KOPT-K1 (cell line): ENCODE measurements around the gene ITSN2.
"Not testable (repeated sequence)": the region's sequence is repeated elsewhere in the genome, so short reads cannot be mapped to it uniquely, and the experiment has no call there.

Experiments used
- H3K27ac ChIP-seq: fragments of 200-600 bp; sonication (generic); 2 replicates; pipeline ENCODE4 v1.5.1; 2016; ENCODE audit warnings: antibody characterized with exemption, mild to moderate bottlenecking, low read depth, low read length; ENCODE audit not compliant: poor library complexity, severe bottlenecking
- H3K36me3 ChIP-seq: fragments of 200-600 bp; sonication (generic); 2 replicates; pipeline ENCODE4 v1.5.1; 2017; ENCODE audit warnings: antibody characterized with exemption, mild to moderate bottlenecking, low read length, moderate library complexity; ENCODE audit not compliant: insufficient read depth
- H3K9me3 ChIP-seq: fragments of 200-600 bp; sonication (generic); 2 replicates; pipeline ENCODE4 v1.5.1; 2017; ENCODE audit warnings: antibody characterized with exemption, low read length, mild to moderate bottlenecking; ENCODE audit not compliant: insufficient read depth, poor library complexity, severe bottlenecking

Gene ITSN2

GRCh38 chr2:24209389-24210105 is 150.8 kb downstream of the ITSN2 start:
- no peaks in the 10 kb centered on the region for H3K9me3 ChIP-seq
- peaks cover 38% of the 10 kb centered on the region for H3K36me3 ChIP-seq
- no peak overlapping the region for H3K27ac ChIP-seq

DNA sequence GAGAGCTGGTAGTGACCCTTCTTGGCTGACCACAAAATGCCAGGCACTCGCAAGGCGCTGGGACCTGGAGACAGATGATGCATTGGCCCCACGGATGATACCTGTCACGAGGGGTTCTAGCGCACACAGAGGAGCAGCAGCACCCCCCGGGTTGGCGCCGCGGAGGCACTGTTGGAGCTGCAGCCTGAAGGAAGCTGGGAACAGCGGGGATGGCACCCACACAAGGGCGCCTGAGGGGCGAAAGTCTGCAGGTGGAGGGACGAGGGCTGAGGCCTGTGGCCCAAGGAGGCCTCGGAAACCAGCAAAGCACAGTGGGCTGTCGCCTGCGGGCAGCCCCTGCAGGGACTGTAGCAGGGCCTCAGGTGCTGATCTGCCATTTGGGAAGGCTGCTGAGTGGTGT is 151.8 kb downstream of the ITSN2 start:
- Histone ChIP-seq H3K27ac (no peak overlapping the region), H3K9me3 (no peaks in the 10 kb centered on the region), H3K36me3 (peaks cover 48% of the 10 kb centered on the region)

DNA sequence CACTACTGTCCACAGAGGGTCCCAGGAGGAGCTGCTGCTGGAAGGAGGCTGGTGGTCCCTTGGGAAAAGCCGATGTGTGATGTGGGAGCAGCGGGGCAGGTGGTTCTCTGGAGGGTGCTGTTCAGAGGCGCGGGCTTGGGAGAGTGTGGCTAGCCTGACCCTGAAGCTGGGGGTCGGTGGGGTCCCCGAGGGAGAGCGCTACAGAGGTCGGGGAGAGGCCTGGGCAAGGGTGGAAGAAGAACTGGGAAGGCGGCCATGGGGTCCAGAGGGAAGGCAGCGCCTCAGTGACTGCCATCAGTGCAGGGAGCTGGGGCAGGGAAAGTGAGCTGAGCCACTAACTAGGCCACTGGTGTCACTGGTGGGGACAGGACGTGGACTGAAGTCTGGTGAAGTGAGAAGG is 153.0 kb downstream of the ITSN2 start:
- peaks cover 54% of the 10 kb centered on the region for H3K36me3 ChIP-seq
- H3K9me3 ChIP-seq = no peaks in the 10 kb centered on the region
- no peak overlapping the region for H3K27ac ChIP-seq

GRCh38 chr2:24206714-24207113 is 153.6 kb downstream of the ITSN2 start:
- Histone ChIP-seq H3K36me3 (peaks cover 51% of the 10 kb centered on the region), H3K9me3 (no peaks in the 10 kb centered on the region), H3K27ac (no peak overlapping the region)

- H3K27ac ChIP-seq = no peak overlapping the region
- H3K9me3 ChIP-seq = no peaks in the 10 kb centered on the region
- H3K36me3 ChIP-seq = peaks cover 48% of the 10 kb centered on the region
Observed at GRCh38 chr2:24206242-24206641, 154.1 kb downstream of the ITSN2 start.

- Histone ChIP-seq H3K36me3 (peaks cover 40% of the 10 kb centered on the region), H3K9me3 (no peaks in the 10 kb centered on the region), H3K27ac (no peak overlapping the region)
Observed at GRCh38 chr2:24205131-24205530, 155.2 kb downstream of the ITSN2 start.

DNA sequence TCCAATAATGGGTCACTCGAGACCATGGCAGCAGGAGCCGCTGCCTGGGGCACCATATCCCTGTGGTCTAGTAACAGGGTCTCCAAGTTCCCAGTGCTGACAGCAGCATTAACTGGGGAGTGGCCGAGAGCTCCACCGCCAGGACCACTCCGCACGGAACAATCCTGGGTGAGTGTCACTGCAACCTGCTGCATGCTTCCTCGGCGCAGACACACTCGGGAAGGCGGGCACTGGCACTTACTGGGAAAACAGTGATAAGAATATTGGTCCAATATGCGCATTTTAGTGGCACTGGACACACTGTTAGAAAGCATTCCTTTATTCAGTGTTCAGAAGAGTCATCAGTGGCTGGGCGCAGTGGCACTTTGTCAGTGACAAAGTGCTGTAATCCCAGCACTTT is 155.8 kb downstream of the ITSN2 start:
- Histone ChIP-seq H3K27ac (no peak overlapping the region), H3K9me3 (no peaks in the 10 kb centered on the region), H3K36me3 (peaks cover 39% of the 10 kb centered on the region)

- peaks cover 32% of the 10 kb centered on the region; the same call in 1 of the 2 replicates for H3K36me3 ChIP-seq
- H3K27ac ChIP-seq = no peak overlapping the region
- no peaks in the 10 kb centered on the region for H3K9me3 ChIP-seq
Observed at GRCh38 chr2:24203787-24204150, 156.6 kb downstream of the ITSN2 start.

- Histone ChIP-seq H3K9me3 (no peaks in the 10 kb centered on the region), H3K27ac (no peak overlapping the region), H3K36me3 (peaks cover 26% of the 10 kb centered on the region; the same call in 1 of the 2 replicates)
Observed at GRCh38 chr2:24203029-24203786, 157.1 kb downstream of the ITSN2 start.

DNA sequence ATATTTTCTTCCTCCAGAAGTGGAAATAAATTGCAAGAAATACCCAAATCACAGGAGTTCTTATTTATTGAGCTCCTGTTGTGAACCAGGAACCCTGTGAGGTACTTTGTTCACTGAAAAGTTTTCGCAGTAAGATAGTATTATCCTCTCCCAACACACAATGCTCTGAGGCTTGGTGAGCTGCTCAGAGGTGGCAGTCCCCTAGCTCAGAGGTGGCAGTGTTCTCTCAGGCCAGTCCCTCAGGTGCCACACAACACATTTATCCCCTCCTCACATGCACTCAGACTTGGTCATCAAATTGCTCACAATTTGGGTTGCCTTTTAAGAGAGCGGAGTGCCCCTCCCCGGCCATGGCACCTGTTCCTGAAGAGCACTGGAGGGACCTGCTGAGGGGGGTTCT is 159.5 kb downstream of the ITSN2 start:
- H3K27ac ChIP-seq = no peak overlapping the region
- H3K9me3 ChIP-seq = no peaks in the 10 kb centered on the region
- peaks cover 25% of the 10 kb centered on the region; the same call in 1 of the 2 replicates for H3K36me3 ChIP-seq

GRCh38 chr2:24199968-24200590 is 160.3 kb downstream of the ITSN2 start:
- no peak overlapping the region for H3K27ac ChIP-seq
- H3K9me3 ChIP-seq = no peaks in the 10 kb centered on the region
- H3K36me3 ChIP-seq = peaks cover 21% of the 10 kb centered on the region; the same call in 1 of the 2 replicates

DNA sequence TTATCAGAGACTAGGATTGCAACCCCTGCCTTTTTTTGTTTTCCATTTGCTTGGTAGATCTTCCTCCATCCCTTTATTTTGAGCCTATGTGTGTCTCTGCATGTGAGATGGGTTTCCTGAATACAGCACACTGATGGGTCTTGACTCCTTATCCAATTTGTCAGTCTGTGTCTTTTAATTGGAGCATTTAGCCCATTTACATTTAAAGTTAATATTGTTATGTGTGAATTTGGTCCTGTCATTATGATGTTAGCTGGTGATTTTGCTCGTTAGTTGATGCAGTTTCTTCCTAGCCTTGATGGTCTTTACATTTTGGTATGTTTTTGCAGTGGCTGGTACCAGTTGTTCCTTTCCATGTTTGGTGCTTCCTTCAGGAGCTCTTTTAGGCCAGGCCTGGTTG is 163.1 kb downstream of the ITSN2 start:
- H3K9me3 ChIP-seq, H3K36me3 ChIP-seq, H3K27ac ChIP-seq: not testable (repeated sequence)

GRCh38 chr2:24191848-24192247 is 168.5 kb downstream of the ITSN2 start:
- no peak overlapping the region for H3K27ac ChIP-seq

DNA sequence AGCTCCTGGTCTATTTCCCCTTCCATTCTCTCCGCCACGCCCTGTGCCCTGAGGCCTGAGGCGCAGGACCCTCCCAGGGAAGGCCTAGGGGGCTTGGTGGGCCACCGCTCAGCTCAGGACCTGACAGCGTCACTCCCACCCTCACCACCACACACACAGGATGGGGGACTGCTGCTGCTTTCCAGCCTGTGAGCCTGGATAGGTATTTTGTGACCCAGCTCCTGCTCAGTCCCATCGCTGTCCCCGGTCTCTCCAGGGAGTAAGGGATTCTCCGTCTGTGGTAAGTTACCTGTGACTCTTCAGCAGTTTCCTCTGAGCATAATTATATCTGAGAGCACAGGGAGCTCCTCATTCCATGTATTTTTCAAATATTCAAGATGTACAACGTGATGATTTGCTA is 169.2 kb downstream of the ITSN2 start:
- no peaks in the 10 kb centered on the region for H3K36me3 ChIP-seq
- H3K27ac ChIP-seq = no peak overlapping the region

More at GRCh38 chr2:24191848-24192247, 168.5 kb downstream of the ITSN2 start:
- H3K36me3 ChIP-seq = no peaks in the 10 kb centered on the region
- no peaks in the 10 kb centered on the region for H3K9me3 ChIP-seq

DNA sequence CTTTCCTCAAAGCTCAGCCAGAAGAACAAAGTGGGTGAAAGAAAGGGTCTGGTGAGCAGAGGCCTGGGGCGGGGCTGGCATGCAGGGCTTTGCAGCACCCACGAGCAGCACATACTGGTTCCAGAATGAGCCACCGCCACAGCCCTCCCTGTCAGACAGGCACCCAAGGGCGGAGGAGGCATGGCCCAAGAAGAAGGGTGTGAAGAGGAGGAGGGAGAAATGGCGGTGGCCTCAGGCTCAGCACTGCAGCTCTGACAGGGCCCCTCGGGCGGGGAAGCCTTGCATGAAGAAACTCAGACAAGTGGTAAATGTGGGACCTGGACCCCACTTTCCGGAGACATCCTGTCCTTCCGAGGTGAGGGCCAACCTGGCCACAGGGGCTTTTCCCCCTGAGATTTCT is 169.8 kb downstream of the ITSN2 start:
- Histone ChIP-seq H3K27ac (no peak overlapping the region), H3K36me3 (no peaks in the 10 kb centered on the region), H3K9me3 (no peaks in the 10 kb centered on the region)

More for the DNA sequence above, 169.2 kb downstream of the ITSN2 start:
- H3K9me3 ChIP-seq = no peaks in the 10 kb centered on the region
